Spleen (tissue), 7 donors: ENCODE results near the gene TMEM89.

Experiments used
- CTCF ChIP-seq, 11 experiments: fragments of 200-600 bp in 7 of 11; fragments of 450-650 bp in 4 of 11; sonication (generic) in 4 of 11; IDR thresholded peaks in 8 of 11; conservative IDR thresholded peaks in 3 of 11; 1 replicate in 7 of 11; 2 replicates in 4 of 11; pipeline versions ENCODE4 v1.4.0 to v1.8.0; 2016 to 2021; ENCODE audit warnings: antibody characterized with exemption in 11 of 11, inconsistent platforms in 4 of 11, mild to moderate bottlenecking in 1 of 11
- POLR2A ChIP-seq, 3 donors: fragments of 450-650 bp; IDR thresholded peaks; one replicate each; pipeline ENCODE4 v1.5.1; 2017; ENCODE audit warnings: antibody characterized with exemption in 3 of 3, mild to moderate bottlenecking in 1 of 3
- donor health status: DM: no; HTN: no; CAD: no; lungs with moderate emphysema.
- donor health status: DM: no; HTN: no; CAD: no.
- donor health status: DM: no; HTN: no; CAD: no.

- TF ChIP-seq POLR2A (IDR thresholded peaks at IDR 0.05) (no peak), CTCF (IDR thresholded peaks at IDR 0.05 in 8 of 11, conservative IDR thresholded peaks at IDR 0.05 in 3 of 11) (no peak)
Observed at GRCh38 chr3:48660800-48661400, 39.3 kb upstream of the TMEM89 start.
